GM18519 (cell line): Measurements from ENCODE around the gene MAL.
"Not testable (repeated sequence)": the region's sequence is repeated elsewhere in the genome, so short reads cannot be mapped to it uniquely, and the experiment has no call there.

Experiments used
- ATAC-seq: cut with Tn5 transposase; IDR thresholded peaks from one replicate; pipeline ENCODE4 v1.9.1; 2021; ENCODE audit warnings: mild to moderate bottlenecking, moderate library complexity; ENCODE audit not compliant: unreplicated experiment, low FRiP score

The MAL gene

GRCh38 chr2:95031076-95031725 is 5.7 kb downstream of the MAL start:
- no peak for ATAC-seq

DNA sequence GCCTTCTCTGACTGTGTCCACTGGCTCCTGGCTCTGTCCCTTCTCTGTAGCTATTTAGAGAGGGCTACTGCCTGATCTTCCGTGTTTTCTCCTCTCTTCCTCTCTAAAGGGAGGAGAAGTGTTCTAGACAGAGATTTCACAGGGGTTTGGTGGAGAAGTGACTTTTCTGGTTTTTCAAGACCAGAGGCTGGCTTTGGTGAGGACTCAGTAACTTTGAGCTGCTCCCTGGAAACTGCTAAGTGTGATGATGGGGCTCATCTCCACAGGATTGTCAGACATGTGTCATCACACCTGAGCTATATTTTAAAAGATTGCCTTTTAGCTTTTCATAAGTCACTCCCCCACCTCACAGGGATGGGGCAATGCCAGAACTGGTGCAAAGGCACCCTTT is 6.2 kb downstream of the MAL start:
- no peak for ATAC-seq

DNA sequence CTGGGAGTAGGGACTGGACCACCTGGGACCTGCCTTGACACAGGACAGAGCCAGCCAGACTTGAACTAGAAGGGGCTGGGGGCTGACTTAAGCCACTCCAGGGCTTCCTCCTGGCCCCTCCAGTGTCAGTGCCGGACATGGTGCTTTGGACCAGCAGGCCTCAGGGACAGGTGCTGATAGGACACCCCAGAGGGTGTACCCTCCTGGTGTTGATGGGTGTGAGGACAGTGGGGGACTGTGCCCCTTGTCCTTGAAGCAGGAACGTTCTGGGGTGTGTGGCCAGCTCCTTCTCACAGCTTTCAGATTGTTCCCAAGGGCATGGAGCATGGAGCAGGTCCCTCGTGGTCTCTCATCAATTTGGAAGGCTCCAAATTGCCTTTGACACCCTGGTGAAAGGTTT is 6.8 kb downstream of the MAL start:
- ATAC-seq: no peak

DNA sequence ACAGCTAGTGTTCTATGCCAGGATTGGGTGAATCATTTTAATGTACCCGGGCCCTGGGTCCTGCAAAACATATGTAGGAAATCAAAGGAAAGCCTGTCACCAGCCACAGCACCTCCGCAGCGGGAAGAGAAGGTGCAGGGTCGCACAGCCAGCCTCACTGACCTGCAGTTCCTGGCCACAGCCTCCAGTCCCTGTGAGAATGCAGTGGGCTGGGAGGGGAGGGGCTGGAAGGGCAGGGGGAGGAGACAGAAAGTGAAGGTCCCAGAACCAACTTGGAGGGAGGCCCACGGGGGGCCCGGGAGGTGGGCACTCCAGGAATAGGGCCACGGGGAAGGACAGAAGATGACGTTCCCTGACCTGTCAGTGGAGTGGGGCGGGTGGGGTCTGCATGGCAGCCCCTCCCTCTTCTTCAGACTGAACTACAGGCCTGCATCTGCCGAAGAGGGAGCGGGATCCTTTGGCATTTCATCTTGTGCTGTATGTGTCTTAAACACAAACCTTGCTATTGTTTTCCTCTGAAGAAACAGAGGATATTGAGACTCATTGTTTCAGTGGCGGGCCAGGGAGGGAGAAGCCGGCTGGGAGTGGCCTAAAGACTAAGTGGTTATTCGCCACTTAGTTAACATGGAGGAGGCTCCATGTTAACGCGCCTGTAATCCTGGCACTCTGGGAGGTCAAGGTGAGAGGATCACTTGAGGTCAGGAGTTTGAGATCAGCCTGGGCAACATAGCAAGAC is 7.5 kb downstream of the MAL start:
- no peak for ATAC-seq

DNA sequence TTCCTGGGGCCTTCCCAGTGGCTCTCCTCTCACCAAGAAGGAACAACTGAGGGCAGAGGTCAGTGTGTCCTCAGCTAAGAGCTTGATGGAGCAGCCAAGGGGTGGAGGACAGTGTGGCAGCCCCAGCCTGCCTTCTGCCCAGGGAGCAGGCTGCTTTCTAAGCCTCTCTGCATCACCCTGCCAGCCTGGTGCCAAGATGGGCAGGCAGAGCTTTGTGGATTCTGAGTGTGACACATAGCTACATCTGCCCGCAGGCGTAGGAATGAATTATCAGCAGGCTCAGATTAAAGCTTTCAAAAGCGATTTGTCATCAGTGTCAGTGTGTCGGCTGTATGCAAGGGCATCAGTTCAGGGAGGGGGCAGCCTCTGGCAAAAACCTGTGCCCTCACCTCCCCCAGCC is 8.7 kb downstream of the MAL start:
- ATAC-seq: no peak

DNA sequence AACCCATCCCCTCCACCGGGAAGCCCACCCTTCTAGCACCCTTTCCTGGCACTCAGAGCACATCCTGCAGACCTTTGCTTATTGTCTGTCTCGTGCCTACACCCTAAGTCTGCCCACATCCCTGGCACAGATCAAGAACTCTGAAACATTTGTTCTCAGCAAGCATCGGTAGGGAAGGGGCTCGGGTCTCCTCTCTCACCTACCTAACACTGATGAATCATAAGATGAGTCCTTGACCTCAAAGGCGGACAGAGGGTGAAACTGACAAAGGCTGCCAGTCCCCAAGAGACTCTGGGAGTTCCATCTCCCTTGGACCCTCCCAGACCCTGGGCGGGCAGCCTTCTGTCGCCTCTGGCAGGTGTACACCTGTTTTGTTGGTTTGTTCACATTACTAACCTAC is 9.3 kb downstream of the MAL start:
- no peak for ATAC-seq

DNA sequence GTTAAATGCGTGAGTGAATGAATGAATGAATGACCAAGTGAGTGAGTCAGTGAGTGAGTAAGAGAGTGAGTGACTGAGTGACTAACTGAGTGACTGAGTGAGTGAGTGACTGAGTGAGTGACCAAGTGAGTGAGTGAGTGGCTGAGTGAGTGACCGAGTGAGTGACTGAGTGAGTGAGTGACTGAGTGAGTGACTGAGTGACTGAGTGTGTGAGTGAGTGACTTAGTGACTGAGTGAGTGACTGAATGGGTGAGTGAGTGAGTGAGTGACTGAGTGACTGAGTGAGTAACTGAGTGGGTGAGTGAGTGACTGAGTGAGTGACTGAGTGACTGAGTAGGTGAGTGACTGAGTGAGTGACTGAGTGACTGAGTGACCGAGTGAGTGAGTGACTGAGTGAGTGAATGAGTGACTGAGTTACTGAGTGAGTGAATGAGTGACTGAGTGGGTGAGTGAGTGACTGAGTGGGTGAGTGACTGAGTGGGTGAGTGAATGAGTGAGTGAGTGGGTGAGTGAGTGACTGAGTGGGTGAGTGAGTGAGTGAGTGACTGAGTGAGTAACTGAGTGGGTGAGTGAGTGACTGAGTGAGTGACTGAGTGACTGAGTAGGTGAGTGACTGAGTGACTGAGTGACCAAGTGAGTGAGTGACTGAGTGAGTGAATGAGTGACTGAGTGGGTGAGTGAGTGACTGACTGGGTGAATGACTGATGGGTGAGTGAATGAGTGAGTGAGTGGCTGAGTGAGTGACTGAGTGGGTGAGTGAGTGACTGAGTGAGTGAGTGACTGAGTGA is 11.3 kb downstream of the MAL start:
- no peak for ATAC-seq

- ATAC-seq: no peak
These were observed 11.9 kb downstream of the MAL start for GRCh38 chr2:95037384-95037839.

DNA sequence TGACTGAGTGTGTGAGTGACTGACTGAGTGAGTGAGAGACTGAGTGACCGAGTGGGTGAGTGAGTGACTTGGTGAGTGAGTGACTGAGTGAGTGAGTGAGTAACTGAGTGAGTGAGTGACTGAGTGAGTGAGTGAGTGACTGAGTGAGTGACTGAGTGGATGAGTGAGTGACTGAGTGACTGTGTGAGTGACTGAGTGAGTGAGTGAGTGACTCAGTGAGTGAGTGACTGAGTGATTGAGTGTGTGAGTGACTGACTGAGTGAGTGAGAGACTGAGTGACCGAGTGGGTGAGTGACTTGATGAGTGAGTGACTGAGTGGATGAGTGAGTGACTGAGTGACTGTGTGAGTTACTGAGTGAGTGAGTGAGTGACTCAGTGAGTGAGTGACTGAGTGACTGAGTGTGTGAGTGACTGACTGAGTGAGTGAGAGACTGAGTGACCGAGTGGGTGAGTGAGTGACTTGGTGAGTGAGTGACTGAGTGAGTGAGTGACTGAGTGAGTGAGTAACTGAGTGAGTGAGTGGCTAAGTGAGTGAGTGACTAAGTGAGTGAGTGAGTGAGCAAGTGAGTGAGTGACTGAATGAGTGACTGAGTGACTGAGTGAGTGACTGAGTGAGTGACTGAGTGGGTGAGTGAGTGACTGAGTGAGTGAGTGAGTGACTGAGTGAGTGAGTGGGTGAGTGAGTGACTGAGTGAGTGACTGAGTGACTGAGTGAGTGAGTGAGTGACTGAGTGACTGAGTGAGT is 12.5 kb downstream of the MAL start:
- not testable (repeated sequence) for ATAC-seq

GRCh38 chr2:95038635-95039298 is 13.3 kb downstream of the MAL start:
- no peak for ATAC-seq

DNA sequence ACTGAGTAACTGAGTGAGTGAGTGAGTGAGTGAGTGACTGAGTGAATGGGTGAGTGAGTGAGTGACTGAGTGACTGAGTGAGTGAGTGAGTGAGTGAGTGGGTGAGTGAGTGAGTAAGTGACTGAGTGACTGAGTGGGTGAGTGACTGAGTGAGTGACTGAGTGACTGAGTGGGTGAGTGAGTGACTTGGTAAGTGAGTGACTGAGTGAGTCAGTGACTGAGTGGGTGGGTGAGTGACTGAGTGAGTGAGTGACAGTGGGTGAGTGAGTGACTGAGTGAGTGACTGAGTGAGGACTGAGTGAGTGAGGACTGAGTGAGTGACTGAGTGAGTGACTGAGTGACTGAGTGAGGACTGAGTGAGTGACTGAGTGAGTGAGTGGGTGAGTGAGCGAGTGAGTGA is 13.9 kb downstream of the MAL start:
- no peak for ATAC-seq

DNA sequence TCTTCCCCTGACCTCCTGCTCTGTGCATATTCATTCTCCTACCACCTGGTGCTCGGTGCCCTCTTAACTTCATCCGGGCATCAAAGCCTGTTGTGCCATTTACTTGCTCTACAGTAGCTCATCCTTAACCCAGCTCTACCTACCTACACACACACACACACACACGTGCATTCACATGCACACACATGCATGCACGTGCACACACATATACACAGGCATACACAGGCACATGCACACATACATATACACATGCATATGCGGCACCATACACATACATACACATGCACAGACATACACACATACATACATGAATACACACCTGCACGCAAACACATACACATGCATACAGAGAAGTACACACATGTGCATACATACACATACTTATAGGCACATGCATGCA is 14.5 kb downstream of the MAL start:
- ATAC-seq: no peak

DNA sequence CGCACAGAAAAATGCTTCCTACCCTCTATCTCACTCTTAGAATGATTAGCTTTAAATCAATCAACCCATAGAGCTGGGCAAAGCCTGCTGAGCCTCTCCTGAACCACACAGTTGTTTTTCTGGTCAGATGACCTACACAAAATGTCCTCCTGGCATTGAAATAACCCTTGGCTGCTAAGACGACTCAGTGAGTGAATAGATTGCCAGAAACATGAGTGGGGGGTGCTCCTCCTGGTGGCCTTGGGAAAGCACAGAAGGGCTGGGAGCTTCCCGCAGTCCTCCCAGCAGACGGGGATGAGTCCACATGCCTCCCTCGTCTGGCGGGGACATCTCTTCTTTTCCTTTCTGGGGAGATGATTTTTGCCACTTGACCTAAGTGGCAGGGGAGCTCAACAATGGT is 14.9 kb downstream of the MAL start:
- ATAC-seq: no peak

DNA sequence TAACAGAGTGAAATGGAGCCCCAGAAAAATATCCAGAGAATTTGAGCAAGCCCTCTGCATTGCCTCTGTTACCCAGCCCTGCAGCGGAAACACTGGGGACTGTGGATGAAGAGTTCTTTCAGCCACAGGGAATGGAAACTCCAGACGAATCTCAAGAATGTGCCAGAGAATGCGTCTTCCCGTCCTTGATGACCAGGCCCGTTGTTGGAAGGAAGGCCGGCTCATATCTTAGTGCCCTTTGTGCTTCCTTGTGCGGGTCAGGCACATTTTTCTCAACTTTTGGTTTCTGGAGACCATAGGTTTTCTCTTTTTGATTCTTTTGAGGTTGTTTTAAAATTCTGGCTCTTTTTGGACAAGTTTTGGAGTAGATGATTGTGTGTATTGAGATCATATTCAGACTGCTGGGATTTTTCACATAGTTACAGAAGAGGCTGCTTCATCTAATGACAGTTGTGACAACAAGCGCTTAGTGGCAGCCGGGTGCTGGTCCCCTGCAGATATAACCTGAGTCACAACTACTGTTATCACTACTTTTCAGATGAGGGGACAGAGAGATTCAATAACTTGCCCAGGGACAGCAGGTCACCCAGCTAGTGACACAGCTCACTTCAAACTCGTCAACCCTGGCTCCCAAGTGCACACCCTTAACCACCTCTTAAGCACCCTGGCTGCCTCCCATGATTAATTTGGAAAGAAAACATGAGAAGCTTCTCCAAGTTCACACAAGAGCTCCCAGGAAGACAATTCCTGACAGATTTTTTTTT is 15.7 kb downstream of the MAL start:
- ATAC-seq: no peak

GRCh38 chr2:95041824-95042442 is 16.4 kb downstream of the MAL start:
- no peak for ATAC-seq

DNA sequence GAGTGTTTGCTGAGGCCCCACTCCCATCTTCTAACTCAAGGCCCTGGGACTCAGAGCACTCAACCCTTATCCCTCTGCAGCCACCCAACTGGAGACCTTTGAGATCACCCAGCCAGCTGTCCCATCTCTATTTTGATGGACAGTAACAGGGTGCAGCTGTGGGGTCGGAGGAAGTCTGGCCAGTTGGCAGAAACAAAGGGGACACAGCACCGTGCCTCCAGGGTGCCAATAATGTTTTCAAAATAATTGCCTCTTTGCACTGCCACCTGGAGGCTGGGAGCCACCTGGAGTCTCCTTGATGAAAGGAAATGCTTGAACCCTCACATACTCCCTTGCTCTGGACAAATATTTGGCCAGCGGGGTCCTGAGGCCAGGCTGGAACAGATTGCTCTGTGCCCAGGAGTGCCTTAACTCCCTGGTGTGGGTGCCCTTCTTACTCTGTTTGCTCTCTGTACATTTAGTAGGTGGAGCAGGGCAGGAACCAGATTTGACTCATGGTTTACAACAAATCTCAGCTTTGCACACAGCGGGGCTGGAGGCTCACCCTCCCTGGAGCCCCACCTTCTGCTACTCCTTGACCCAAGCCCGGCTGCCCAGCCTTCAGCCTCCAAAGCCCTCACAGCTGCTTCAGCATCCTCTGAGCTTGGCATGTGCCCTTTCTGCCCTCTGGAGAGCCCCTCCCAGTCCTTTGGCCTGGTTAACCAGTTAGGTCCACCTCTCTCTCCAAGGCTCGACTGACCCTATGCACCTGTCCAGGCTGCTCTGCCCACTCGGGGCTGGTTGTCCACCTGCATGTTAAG is 17.2 kb downstream of the MAL start:
- ATAC-seq: no peak

- no peak for ATAC-seq
These were observed 18.0 kb downstream of the MAL start for GRCh38 chr2:95043300-95044093.

DNA sequence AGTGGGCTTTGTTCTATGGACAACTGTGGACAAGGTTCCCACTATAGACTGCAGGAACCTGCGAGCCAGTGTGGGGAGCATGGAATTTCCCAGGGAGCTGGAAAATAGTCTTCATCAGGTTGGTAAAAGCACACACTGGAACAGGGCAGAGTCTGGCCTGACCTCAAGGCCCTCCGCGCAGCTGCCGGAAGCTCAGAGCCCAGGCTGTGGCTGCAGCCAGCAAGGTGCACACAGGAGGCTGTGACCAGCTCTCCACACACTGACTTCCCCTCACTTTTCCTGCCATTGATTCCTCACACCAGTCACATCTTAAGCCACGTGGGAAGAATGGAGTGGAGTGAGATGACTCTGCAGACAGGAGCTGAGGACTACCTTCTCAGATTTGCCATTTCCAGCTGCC is 19.1 kb downstream of the MAL start:
- ATAC-seq: no peak
